ENCODE measurements around the gene PCID2. TPM values are rescaled to one million over a fixed set of nuclear protein-coding genes. Genes with fewer than 3 reads are reported as not detected.

Gene PCID2
- polyA plus RNA-seq, 1 donor from 2014 or later = 81.3 TPM

GRCh38 chr13:113239357-113239756 is 30.9 kb upstream of the PCID2 start:
- peaks cover 9% of the 10 kb centered on the region for H3K36me3 ChIP-seq (ENCODE audit: insufficient read depth, low read length)
- H4K20me1 ChIP-seq (ENCODE audit: insufficient read depth) = no peaks in the 10 kb centered on the region
- H3K9me3 ChIP-seq (ENCODE audit: low read length) = no peaks in the 10 kb centered on the region
- H3K27me3 ChIP-seq (ENCODE audit: insufficient read depth, low read depth, low read length) = no peaks in the 10 kb centered on the region
- no peak overlapping the region for H3K4me2 ChIP-seq (ENCODE audit: low read length)
- H3K79me2 ChIP-seq (replicated peaks; ENCODE audit: insufficient read depth, low read length) = no peaks in the 10 kb centered on the region
- no peaks in the 10 kb centered on the region for H3K9me2 ChIP-seq (ENCODE audit: insufficient read depth, low read length)
- no peak overlapping the region for H3K9ac ChIP-seq (ENCODE audit: low read length)
- no peak for TF ChIP-seq EP300 (conservative IDR thresholded peaks at IDR 0.05; ENCODE audit: poor library complexity, severe bottlenecking)
- no peak for TF ChIP-seq POLR2AphosphoS5 (IDR thresholded peaks at IDR 0.05)
- no peak for TF ChIP-seq REST (IDR thresholded peaks at IDR 0.05; ENCODE audit: borderline replicate concordance)
- no peak for TF ChIP-seq TAF1 (IDR thresholded peaks at IDR 0.05; ENCODE audit: low read depth)
- no peak for TF ChIP-seq EZH2 (IDR thresholded peaks at IDR 0.05; ENCODE audit: borderline replicate concordance, insufficient read depth, low read length, poor library complexity, severe bottlenecking)
- TF ChIP-seq MXI1 (conservative IDR thresholded peaks at IDR 0.05; ENCODE audit: poor library complexity, severe bottlenecking) = no peak
- TF ChIP-seq SMC3 (conservative IDR thresholded peaks at IDR 0.05; ENCODE audit: poor library complexity) = no peak
- no peak for TF ChIP-seq RAD21 (conservative IDR thresholded peaks at IDR 0.05)
- no peak for TF ChIP-seq CTCF (IDR thresholded peaks at IDR 0.05; ENCODE audit: poor library complexity, severe bottlenecking)
- no peak overlapping the region for H3K27ac ChIP-seq (ENCODE audit: low read length)
- H3K4me3 ChIP-seq (ENCODE audit: low read length) = no peak overlapping the region
- H2AFZ ChIP-seq (ENCODE audit: low read depth, low read length) = no peak overlapping the region
- H3F3A ChIP-seq (ENCODE audit: insufficient read depth, low read length, poor library complexity, severe bottlenecking) = no peaks in the 10 kb centered on the region

GRCh38 chr13:113238536-113238935 is 30.1 kb upstream of the PCID2 start:
- Histone ChIP-seq H3K4me3 (ENCODE audit: low read length) (no peak overlapping the region), H3K9ac (ENCODE audit: low read length) (no peak overlapping the region), H3K9me2 (ENCODE audit: insufficient read depth, low read length) (no peaks in the 10 kb centered on the region), H3K9me3 (ENCODE audit: low read length) (no peaks in the 10 kb centered on the region), H3K27me3 (ENCODE audit: insufficient read depth, low read depth, low read length) (no peaks in the 10 kb centered on the region), H2AFZ (ENCODE audit: low read depth, low read length) (no peak overlapping the region), H3K79me2 (replicated peaks; ENCODE audit: insufficient read depth, low read length) (no peaks in the 10 kb centered on the region), H3K27ac (ENCODE audit: low read length) (no peak overlapping the region), H3K36me3 (ENCODE audit: insufficient read depth, low read length) (peaks cover 9% of the 10 kb centered on the region), H3K4me2 (ENCODE audit: low read length) (no peak overlapping the region), H3F3A (ENCODE audit: insufficient read depth, low read length, poor library complexity, severe bottlenecking) (no peaks in the 10 kb centered on the region), H4K20me1 (ENCODE audit: insufficient read depth) (no peaks in the 10 kb centered on the region)
- TF ChIP-seq REST (IDR thresholded peaks at IDR 0.05; ENCODE audit: borderline replicate concordance) (no peak), SMC3 (conservative IDR thresholded peaks at IDR 0.05; ENCODE audit: poor library complexity) (no peak), RAD21 (conservative IDR thresholded peaks at IDR 0.05) (no peak), EZH2 (IDR thresholded peaks at IDR 0.05; ENCODE audit: borderline replicate concordance, insufficient read depth, low read length, poor library complexity, severe bottlenecking) (no peak), MXI1 (conservative IDR thresholded peaks at IDR 0.05; ENCODE audit: poor library complexity, severe bottlenecking) (no peak), EP300 (conservative IDR thresholded peaks at IDR 0.05; ENCODE audit: poor library complexity, severe bottlenecking) (no peak), TAF1 (IDR thresholded peaks at IDR 0.05; ENCODE audit: low read depth) (no peak), POLR2AphosphoS5 (IDR thresholded peaks at IDR 0.05) (no peak), CTCF (IDR thresholded peaks at IDR 0.05; ENCODE audit: poor library complexity, severe bottlenecking) (no peak)
